Fibroblast of gingiva (primary cell): Measurements from ENCODE around the gene SETD7.
A peak's percentile ranks its signal among the peaks of the same experiment; 100 is the strongest.
"Not testable (repeated sequence)": the region's sequence is repeated elsewhere in the genome, so short reads cannot be mapped to it uniquely, and the experiment has no call there.

Experiments
- DNase-seq: peaks from one replicate; pipeline ENCODE4 v3.0.0-alpha.2; 2011; ENCODE audit warnings: low read depth

SETD7 gene

DNA sequence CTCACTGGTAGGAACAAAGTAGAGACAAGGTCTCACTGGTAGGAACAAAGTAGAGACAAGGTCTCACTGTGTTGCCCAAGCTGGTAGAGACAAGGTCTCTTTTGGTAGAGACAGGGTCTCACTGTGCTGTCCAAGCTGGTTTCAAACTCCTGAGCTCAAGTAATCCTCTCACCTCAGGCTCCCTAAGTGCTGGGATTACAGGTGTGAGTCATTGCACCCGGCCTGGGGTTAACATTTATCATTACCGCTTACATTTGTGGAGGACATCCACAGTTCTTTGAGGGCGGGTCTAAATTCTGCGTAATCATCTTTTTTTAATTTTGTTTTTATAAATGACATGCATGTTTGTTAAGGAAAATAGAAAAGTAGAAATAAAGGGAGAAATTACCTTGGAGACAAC, 90.1 kb downstream of the SETD7 start:
- DNase-seq = no peak

DNA sequence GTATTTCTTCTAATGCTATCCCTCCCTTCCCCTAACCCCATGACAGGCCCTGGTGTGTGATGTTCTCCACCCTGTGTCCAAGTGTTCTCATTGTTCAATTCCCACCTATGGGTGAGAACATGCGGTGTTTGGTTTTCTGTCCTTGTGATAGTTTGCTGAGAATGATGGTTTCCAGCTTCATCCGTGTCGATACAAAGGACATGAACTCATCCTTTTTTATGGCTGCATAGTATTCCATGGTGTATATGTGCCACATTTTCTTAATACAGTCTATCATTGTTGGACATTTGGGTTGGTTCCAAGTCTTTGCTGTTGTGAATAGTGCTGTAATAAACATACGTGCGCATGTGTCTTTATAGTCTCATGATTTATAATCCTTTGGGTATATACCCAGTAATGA, 91.5 kb downstream of the SETD7 start:
- DNase-seq = not testable (repeated sequence)

DNA sequence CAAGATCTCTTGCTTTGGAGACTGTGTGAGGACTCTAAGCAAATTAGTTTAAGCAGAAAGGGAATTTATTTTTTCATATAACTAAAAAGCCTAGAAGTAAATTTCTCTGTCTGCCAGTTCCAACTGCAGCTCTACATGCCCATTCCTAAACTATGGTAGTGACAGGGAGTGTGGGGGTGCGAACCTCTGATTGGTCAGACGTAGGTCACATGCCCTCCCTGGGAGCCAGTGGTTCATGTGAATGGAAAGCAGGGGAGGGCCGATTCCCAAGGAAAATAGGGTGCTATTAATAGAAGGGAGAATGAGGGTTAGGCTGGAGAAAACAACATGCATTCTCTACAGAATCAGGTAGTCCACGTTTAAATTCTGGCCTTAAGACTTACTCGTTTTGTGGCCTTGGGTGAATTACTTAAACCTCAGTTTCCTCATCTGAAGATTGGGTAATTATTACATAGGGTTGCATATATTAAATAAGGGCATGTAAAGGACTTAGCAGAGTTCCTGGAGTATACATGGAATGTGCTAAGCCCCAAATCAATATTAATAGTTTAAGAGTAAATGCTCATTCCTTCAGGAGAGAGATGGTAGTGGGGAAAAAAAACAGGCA, 94.9 kb downstream of the SETD7 start:
- DNase-seq = no peak

DNA sequence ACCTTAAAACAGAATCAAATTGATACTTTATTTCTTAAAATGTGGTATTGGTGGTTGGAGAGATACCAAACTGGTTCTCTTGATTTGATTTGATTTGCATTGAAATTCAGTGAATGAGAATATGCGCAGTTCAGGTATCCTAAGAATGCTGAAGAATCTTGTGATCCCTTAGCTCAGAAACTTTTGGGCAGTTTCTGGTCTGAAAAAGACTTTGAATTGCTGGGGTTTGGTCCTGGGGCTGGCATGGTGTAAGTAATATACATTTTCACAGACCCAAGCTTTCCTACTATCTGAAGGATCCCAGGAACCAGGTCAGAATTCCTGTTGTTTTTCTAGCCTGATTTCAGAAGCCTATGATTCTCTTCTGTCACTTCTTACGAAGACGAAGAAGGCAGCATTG, 95.5 kb downstream of the SETD7 start:
- DNase-seq = no peak

DNA sequence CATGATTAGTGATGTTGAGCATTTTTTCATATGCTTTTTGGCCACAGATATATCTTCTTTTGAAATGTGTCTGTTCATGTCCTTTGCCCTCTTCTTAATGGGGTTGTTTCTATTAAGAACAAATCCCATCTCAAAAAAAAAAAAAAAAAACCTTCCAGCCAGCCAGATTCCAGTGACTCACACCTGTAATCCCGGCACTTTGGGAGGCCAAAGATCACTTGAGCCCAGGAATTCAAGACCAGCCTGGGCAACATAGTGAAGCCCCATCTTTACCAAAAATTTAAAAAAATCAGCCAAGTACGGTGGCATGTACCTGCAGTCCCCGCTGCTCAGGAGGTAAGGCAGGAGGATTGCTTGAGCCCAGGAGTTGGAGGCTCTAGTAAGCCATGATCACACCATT, 97.0 kb downstream of the SETD7 start:
- DNase-seq = no peak

DNA sequence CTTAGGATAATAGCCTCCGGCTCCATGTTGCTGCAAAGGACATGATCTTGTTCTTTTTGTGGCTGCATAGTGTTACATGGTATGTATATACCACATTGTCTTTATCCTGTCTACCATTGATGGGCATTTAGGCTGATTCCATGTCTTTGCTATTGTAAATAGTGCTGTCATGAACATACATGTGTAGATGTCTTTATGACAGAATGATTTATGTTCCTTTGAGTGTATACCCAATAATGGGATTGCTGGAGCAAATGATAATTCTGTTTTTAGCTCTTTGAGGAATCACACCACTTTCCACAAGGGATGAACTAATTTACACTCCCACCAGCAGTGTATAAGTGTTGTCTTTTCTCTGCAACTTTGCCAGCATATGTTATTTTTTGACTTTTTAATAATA, 97.5 kb downstream of the SETD7 start:
- no peak for DNase-seq

DNA sequence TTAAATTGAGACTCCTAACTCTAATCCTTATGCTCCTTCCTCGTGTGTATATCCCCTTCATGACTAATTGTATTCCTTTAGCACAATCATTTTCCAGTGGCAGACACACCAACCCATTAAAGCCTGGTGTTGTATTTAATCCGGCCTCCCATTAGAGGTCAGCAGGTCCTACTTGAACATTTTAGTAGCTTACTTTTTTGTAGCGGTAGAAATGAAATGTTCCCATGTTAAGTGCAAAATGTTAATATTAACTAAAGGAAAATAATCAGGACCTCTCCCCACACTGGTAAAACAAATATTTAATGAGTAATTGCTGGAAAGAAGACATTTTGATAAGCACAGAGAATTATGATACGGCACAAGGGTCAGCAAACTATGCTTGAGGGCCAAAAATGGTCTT, 98.7 kb downstream of the SETD7 start:
- DNase-seq = no peak

DNA sequence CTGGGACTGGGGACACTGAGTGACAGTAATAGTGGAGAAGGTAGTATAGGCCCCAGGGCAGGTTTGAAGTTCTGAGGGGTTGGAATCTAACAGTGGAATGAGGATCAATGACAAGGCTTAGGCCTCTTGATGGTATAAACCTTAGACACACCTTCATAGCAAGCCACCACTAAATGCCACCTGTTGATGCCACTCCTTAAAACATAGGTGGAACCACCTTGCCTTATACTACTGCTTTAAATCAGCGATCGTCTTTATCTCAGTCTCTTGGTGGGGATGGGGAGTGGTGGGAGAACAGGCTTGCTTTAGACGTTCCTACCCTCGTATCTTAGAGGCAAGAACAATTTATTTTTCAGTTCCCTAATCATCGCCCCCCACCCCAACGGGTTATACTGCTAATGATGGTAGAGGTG, 100.9 kb downstream of the SETD7 start:
- DNase-seq = no peak

DNA sequence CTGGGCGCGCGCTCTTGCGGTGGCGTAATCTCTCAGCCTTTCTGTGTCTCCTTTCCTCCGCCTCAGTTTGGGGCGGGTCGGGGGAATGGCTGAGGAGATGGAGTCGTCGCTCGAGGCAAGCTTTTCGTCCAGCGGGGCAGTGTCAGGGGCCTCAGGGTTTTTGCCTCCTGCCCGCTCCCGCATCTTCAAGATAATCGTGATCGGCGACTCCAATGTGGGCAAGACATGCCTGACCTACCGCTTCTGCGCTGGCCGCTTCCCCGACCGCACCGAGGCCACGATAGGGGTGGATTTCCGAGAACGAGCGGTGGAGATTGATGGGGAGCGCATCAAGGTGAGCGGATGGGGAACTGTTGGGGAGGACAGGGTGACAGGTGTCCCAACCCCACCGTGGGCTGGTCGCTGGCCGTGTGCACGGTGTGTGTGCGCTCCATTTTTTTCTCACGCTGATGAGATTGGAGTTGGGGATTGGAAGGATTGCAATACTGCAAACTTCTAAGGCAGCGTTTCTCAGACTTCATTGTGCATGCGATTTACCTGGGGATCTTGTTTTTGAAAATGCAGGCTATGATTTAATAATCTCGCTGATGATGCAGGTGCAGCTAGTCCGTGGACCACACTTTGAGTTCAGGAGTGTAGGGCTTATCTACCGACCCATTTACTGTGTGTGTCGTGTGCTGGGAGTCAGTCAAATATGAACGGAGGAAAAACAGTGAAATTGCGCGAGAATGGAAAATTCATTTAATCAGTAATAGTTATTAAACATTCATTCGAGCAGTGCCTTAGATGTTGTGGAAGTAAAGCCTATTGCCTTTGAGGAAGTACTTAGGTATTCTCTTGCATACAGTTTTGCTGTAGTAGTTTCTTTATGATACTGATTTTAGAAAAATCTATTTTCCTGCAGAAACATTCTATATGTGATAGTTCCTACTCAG, 101.6 kb downstream of the SETD7 start, which contains the start of gene RAB33B:
TSS of gene RAB33B (plus strand) at position 11 of the 935 bp plus-strand sequence. CDS start at position 86, 75 bp downstream.
- peak; percentile 92 for DNase-seq

DNA sequence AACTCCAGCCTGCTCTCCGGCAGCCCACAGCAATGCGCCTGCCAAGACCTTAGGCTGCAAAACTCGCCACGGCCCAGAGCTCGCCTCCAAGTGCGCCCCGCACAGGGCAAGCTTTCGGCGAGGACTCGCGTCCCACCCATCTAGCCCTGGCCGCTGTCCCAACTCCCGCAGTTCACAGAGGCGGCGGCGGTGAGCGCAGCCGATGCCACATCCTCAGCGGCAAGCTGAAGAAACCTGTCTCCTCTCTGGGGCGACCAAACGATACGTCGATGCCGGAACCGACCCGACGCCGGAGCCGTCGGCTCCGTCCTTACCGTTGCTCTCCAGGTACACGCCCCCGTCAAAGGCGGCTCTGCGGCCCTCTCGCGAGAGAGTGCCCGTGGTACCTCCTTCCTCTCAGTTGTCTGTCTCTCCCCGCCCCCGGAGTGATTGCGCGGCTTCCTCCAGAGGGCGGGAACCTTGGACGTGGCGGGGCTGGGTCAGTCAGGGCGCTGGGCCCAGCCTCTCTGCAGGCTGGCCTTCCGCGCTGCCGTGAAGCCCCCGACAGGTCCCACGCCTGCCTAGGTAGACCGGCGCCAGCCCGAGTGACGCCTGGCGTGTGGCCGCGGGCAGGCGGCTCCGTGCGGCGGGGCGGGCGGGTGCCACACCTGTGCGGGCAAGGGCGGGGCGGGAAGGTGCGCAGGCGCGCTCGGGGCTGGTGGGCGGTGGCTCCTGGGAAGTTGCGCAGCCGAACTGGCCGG, 102.5 kb downstream of the SETD7 start:
- DNase-seq = peak; percentile 98

DNA sequence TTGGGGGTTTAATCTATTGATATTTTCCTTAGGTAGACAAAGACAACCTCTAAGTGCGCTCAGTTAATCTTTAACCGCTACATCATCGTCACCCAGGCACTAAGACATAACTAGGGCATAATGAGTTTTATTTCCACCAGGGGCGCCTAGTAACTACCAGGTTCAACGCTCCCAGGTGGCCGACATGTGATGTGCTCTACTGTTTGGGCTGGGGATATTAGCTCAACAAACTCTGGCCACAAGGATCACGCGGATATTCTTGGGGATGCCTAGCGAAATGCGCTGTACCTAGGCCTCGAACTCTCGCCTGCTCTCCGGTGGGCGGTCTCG, 103.0 kb downstream of the SETD7 start:
- DNase-seq = no peak

DNA sequence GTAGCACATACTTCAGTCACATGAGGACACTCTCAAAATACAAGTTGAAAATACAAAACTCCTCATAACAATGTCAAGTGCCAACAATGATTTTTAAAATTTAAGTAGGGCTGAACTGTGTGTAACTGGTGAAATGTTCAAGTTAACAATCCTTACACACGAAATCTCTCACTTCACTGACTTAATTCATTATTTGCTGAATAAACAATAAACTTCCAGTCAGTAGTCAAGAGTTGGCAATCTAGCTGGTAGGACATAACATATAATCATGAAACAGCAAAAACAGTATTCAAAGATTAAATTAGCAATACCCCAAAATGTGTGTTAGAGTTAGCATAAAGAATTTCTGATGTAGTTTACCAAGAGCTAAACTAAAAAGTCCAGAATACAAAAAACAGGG, 104.0 kb downstream of the SETD7 start:
- no peak for DNase-seq

DNA sequence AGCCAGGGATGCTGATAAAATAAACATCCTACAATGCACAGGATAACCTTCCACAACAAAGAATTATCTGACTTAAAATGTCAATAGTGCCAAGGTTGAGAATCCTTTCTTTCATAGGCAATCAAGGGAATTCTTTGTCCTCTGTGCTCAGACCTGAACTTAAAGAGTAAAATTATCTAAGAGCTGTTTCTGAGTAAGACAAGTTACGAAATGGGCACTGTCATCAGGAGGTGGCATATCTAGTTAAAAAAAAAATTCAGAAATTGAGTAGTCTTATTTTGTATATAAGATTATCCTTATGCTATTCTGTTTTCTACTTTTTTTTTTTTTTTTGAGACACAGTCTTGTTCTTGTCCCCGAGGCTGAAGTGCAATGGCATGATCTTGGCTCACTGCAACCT, 105.4 kb downstream of the SETD7 start:
- no peak for DNase-seq

DNA sequence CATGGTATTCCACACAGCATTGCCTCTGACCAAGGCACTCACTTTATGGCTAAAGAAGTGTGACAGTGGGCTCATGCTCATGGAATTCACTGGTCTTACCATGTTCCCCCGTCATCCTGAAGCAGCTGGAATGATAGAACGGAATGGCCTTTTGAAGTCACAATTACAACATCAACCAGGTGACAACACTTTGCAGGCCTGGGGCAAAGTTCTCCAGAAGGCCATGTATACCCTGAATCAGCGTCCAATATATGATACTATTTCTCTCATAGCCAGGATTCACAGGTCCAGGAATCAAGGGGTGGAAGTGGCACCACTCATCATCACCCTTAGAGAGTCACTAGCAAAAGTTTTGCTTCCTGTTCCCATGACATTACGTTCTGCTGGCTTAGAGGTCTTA, 108.9 kb downstream of the SETD7 start:
- DNase-seq = not testable (repeated sequence)
